Tongue (tissue), 2 donors: ENCODE data around the gene CPSF2. TPM values are rescaled to one million over a fixed set of nuclear protein-coding genes. Genes with fewer than 3 reads are reported as not detected.
"Not testable (repeated sequence)": the region's sequence is repeated elsewhere in the genome, so short reads cannot be mapped to it uniquely, and the experiment has no call there.

Source experiments
- DNase-seq: peaks from one replicate; pipeline ENCODE4 v3.0.0-alpha.2; 2015
- total RNA-seq: library from RNA; depleted of rRNA; stranded (reverse); fragments of >200 nt; gene quantifications from one replicate; pipeline ENCODE4 v1.2.3, GENCODE V29; 2014

The CPSF2 gene
- total RNA-seq, 1 donor from 2014 or later: 36.5 TPM

- no peak for DNase-seq
Measured at GRCh38 chr14:92160619-92161018, 38.9 kb downstream of the CPSF2 start.

- no peak for DNase-seq
Measured at GRCh38 chr14:92161521-92161920, 39.8 kb downstream of the CPSF2 start.

DNA sequence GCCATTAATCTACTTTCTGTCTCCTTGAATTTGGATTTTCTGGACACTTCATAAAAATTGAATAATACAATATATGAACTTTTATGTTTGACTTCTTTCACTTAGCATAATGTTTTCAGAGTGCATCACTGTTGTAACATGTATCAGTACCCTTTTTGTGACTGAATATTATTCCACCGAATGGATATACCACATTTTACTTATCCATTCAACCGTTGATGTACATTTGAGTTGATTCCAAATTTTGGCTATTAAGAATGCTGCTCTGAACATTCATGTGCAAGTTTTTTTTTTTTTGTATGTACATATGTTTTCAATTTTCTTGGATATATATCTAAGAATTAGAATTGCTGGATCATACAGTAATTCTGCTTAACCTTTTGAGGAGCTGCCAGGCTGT is 43.2 kb downstream of the CPSF2 start:
- DNase-seq: no peak

- DNase-seq: no peak
Measured at GRCh38 chr14:92173668-92174067, 51.9 kb downstream of the CPSF2 start.

GRCh38 chr14:92175811-92176210 is 54.0 kb downstream of the CPSF2 start:
- no peak for DNase-seq

DNA sequence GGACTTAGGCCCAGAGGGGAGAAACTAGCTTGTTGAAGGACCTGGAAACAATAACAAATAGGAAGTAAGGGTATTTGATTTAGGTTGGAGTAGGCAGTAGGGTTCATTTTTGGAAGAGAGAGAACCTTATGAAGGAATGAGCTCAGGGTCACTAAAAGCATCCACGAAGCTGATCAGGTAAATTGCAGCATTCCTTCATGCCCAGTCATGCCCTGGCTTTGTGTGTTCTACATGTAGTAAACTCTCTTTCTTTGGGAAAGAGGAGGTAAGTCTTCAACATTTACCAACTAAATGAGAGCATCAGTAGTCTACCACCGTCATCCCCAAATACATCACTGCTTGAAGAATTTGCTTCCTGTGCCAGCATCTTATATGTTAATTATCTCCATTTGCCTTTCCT is 54.7 kb downstream of the CPSF2 start:
- no peak for DNase-seq

DNA sequence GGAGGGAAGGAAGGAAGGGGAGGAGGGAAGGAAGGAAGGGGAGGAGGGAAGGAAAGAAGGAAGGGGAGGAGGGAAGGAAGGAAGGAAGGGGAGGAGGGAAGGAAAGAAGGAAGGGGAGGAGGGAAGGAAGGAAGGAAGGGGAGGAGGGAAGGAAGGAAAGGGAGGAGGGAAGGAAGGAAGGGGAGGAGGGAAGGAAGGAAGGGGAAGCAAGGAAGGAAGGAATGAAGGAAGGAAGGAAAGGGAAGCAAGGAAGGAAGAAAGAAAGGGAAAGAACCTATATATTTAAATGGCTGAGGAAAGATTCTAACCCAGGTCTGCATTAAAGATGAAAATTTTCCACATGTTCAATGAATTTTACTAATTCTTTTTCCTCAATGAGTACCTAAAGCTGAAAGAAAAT is 57.4 kb downstream of the CPSF2 start:
- DNase-seq: not testable (repeated sequence)

- DNase-seq: no peak
Measured at GRCh38 chr14:92185559-92185958, 63.8 kb downstream of the CPSF2 start.

DNA sequence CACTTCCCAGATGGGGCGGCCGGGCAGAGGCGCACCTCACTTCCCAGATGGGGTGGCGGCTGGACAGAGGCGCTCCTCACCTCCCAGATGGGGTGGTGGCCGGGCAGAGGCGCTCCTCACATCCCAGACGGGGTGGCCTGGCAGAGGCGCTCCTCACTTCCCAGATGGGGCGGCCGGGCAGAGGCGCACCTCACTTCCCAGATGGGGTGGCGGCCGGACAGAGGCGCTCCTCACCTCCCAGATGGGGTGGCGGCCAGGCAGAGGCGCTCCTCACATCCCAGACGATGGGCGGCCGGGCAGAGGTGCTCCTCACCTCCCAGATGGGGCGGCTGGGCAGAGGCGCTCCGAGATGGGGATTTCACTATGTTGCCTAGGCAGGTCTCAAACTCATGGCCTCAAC is 65.8 kb downstream of the CPSF2 start:
- not testable (repeated sequence) for DNase-seq

DNA sequence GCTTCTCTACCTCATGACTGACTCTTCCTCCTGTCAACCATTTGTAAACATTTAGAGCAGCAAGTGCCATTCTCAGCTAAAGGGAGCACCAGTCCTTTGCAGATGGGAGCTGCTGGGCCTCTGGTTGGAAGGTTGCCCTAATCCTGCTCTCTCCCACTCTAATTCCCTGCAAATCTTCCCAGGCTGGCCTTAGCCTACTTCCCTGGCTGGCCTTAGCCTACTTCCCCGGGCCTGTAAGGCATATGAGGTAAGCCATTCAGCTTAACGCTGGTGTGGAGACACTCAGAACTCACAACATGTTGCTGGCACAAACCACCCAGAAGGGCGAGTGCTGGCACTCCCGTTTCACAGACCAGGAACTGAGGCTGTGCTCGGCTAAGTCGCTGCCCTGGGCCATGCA is 69.0 kb downstream of the CPSF2 start:
- no peak for DNase-seq

DNA sequence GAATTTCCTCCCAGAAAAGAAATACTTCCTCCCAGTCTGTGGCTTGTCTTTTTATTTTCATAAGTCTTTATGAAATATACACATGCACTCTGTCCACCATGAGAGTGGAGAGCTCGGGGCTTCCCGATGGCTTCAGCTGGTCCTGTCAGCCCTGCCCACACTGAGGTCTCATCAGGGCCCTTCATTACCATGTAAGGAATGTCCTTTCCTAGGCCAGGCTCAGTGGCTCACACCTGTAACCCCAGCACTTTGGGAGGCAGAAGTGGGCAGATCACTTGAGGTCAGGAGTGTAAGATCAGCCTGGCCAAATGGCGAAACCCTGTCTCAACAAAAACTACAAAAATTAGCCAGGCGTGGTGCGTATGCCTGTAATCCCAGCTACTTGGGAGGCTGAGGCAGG is 77.0 kb downstream of the CPSF2 start:
- no peak for DNase-seq

GRCh38 chr14:92199763-92200162 is 78.0 kb downstream of the CPSF2 start:
- no peak for DNase-seq

- no peak for DNase-seq
Measured at GRCh38 chr14:92203116-92203515, 81.3 kb downstream of the CPSF2 start.

DNA sequence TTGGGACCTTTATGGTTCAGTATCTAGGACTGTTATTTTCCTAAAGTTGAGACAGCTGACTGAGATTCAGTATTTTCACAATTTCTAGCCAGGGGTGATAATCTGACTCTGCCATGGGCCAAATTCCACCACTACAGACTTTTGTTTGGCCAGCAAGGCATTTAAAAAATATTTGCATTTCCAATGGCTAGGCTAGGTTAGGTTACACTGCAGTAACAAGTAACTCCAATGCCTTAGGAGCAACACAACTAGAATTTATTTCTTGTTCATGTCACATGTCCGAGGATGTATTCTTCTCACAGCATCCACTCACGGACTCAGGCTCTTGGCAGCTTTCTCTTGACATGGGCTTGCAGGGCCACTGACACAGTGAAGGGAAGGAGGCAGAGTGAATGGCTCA is 83.0 kb downstream of the CPSF2 start:
- DNase-seq: no peak

DNA sequence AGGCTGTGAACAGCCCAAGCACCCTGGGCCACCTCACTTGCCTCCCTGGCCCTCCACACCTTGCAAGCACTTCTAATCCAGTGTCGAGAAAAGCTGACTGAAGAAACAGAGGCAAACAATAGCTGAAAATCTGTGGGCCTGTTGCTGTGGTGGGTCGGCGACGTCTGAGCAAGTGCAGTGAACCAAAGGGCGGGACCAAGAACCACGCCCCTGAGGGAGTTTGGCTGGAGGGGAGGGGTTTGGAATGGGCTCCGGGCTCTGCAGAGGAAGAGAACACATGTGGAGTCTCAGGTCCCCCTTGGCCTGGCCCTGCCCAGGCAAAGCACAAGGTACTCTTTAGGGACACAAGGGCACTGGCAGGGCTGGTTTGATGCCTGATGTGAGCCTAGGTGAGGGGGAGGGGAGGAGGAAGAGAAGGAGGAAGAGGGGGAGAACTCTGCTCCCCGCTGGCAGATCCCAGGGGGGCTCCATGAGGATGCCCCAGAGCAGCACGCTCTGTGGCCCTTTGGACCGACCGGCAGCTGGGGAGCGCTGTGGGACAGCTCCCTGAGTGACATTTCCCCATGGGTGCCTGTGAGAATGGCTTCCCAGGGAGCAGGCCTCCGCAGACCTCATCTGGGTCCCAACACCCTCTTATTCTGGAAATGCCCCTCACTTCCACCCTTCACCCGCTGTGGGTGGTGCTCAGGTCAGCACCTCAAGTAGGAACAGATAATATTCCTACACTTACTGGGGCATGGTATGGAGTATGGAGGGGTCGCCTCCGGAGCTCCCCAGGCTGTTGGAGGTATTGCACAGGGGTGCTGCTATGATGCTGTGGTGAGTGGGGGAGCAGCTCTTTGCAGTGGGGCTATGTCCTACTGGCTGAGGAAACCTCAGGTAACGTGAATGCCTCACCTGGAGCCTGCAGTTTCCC is 85.5 kb downstream of the CPSF2 start:
- DNase-seq: no peak

- no peak for DNase-seq
Measured at GRCh38 chr14:92207928-92208265, 86.1 kb downstream of the CPSF2 start.

DNA sequence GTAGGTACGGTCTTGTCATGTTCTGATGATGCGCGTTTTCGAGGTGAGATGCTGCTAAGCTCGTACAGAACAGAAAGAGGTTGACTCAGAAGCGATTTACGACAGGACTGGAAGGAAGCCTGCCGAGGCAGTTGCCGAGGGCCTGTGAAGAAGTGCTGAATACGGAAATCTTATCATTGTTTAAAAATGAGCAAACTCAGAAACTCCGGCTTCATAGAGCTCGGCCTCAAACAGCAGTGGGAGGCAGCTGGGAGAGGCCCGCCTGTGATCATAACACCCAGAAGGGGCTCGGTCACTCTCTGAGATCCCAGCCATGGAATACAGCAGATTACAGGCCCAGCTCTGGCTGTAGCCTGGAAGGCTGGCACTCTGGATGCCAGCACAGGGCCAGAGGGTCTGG is 87.4 kb downstream of the CPSF2 start:
- DNase-seq: no peak

DNA sequence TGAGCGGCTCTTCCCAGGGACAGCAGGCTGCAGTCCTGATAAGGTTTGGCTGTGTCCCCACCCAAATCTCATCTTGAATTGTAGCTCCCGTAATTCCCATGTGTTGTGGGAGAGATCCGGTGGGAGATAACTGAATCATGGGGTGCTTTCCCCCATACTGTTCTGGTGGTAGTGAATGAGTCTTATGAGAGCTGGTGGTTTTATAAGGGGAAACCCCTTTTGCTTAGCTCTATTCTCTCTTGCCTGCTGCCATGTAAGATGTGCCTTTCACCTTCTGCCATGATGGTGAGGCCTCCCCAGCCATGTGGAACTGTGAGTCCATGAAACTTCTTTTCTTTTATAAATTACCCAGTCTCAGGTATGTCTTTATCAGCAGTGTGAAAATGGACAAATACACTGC is 91.4 kb downstream of the CPSF2 start:
- not testable (repeated sequence) for DNase-seq

- DNase-seq: no peak
Measured at GRCh38 chr14:92215579-92215978, 93.8 kb downstream of the CPSF2 start.

DNA sequence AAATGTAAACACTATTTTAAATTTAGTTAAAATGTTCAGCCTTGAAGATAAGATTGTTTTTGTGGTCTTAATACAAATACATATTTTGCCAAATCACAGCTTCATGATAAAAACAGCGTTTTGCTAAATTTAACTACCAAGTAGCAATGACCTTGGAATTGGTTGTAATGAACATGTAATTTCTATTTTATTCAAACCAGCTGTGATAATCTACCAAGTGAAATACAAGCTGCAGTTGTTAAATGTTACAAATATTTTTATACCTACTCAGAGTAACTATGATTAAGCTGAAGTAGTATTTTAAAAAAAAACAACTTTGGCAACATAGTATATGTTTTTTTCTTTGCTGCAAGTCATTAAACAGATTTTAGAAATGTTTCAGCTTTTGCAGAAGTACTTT is 96.2 kb downstream of the CPSF2 start:
- DNase-seq: no peak
